GM20431 (cell line): ENCODE results near the gene SLC24A5.

ENCODE experiments used
- in situ Hi-C: fragments of 300-500 bp; cut with MseI, MboI; formaldehyde crosslinking; loops from one replicate; pipeline ENCODE4 v1.15.0; 2020; ENCODE audit warnings: low sequenced_read_pairs; ENCODE audit not compliant: unreplicated experiment

SLC24A5 gene

DNA sequence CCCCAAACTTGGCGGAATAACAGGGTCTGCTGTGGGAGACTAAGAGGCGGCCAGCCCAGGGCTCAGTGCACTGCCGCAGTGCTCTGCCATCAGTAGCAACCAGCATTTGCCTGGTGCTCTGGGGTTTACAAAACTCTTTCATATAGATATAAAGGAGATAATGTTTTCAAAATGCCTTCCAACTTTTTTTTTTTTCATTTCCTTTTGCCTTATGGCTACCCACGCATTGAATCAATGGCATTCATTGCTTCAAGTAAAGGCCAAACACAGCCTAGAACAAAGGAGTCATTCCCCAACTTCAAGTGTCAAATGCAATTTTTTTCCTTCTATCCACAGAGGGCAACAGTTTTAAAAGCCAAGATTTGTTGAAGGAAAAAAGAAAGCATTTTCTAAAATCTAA, 11.6 kb upstream of the SLC24A5 start:
- in situ Hi-C loops, result loop anchor here (25.0 kb wide), 1 partner anchor 128 kb away; no protein-coding TSS in a partner anchor

DNA sequence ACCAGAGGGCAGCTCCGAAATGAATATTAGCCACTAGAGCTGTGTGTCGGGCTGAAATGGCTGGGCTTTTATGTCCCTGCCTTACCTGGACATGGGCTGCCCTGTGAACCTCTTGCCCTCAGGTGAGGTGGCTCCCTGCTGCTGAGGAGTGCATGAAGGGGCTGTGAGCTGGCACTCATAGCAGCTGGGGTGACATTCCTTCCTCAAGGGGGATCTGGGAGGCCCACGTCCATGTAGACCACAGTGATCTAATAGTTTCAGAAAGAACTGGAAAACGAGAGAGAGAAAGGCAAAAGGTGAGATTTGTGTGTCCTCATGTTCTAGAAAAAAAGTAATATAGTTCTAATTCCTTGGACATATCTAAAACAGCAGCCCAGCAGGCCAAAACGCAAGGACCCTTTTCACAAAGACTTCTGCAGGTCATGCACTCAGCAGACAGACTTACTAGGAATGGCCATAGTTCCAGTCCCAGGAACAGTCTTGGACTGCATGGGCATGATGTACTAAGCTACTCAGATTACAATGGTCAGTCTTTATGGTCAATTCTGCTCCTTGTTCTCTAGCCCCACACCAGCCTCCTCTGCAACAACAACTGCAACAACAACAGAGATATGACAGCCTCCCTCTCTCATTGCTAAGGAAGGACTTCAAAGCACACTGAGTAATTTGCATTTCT, 10.8 kb upstream of the SLC24A5 start:
- in situ Hi-C loops, result loop anchor here (25.0 kb wide), 1 partner anchor 127 kb away; no protein-coding TSS in a partner anchor

GRCh38 chr15:48112242-48112641, 8.5 kb upstream of the SLC24A5 start:
- in situ Hi-C loops, result loop anchor here (25.0 kb wide), 1 partner anchor 125 kb away; no protein-coding TSS in a partner anchor

- in situ Hi-C loops, result loop anchor here (25.0 kb wide), 1 partner anchor 118 kb away; no protein-coding TSS in a partner anchor
These were observed 1.5 kb upstream of the SLC24A5 start for GRCh38 chr15:48119277-48119676.

GRCh38 chr15:48121849-48122248, 1.1 kb downstream of the SLC24A5 start:
- in situ Hi-C loops, result loop anchor here (25.0 kb wide), 1 partner anchor 115 kb away; no protein-coding TSS in a partner anchor

- in situ Hi-C loops, result no loop called here
These were observed 6.0 kb downstream of the SLC24A5 start for GRCh38 chr15:48126667-48127355.

- in situ Hi-C loops, result no loop called here
These were observed 10.5 kb downstream of the SLC24A5 start for GRCh38 chr15:48131324-48131723.

DNA sequence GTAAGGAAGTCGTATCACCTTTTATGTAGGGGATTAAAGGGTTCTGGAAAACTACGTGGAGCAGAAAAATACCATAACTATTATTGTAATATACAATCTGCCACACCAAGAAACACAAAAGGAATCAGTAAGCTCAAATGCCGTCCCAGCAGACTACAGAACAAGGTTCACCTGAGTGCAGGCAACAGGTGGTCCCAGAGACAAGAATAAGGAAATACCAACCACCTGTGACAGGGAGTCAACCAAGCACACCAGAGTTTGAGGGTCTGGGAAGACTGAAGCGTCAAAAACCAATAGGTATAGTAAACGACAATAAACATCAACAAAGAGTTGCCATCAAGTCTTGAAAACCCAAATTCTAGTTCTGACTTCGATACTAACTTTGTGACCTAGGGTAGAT, 12.1 kb downstream of the SLC24A5 start:
- in situ Hi-C loops, result no loop called here

GRCh38 chr15:48143856-48144255, 23.1 kb downstream of the SLC24A5 start:
- in situ Hi-C loops, result no loop called here

DNA sequence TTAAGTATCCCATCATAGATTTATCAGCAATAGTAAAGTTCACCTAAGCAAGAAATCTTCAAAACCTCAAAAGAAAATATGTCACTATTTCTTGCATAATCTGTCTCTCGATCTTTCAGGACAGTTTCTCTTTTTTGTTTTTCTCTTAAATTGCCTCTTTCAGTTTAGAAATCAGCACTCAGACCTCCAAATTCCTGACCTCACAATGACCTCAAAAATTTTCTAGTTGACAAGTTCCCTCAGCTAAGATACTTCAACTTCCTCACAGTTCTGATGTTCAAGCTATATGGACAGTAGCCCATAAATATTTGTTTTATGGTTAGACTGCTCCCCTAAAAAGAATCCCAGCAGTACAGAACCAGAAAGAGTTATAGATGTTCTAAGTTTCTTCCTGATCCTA, 24.1 kb downstream of the SLC24A5 start:
- in situ Hi-C loops, result no loop called here

- in situ Hi-C loops, result no loop called here
These were observed 25.1 kb downstream of the SLC24A5 start for GRCh38 chr15:48145923-48146322.

- in situ Hi-C loops, result no loop called here
These were observed 26.6 kb downstream of the SLC24A5 start for GRCh38 chr15:48147358-48147757.

- in situ Hi-C loops, result no loop called here
These were observed 29.1 kb downstream of the SLC24A5 start for GRCh38 chr15:48149858-48150257.

GRCh38 chr15:48153526-48153925, 32.7 kb downstream of the SLC24A5 start:
- in situ Hi-C loops, result no loop called here

DNA sequence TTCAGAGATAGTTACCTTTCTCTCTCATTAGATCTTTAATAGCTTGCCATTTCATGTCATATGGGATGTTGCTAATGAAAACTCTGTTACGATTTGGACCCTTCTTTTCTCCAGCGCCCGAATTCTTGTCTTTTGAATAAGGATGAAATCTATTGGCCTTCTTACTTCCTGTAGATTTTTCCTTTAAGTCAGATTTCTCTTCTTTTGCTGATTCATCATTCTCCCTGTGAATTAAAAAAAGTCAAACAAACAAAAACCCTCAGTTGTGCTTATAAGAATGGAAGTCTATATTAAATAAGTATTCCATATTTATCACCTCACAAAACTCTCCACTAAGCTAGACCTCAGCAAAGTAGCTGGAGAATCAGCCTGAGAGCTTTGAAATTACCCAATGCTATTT, 47.8 kb downstream of the SLC24A5 start:
- in situ Hi-C loops, result no loop called here

- in situ Hi-C loops, result no loop called here
These were observed 50.2 kb downstream of the SLC24A5 start for GRCh38 chr15:48170981-48171380.

DNA sequence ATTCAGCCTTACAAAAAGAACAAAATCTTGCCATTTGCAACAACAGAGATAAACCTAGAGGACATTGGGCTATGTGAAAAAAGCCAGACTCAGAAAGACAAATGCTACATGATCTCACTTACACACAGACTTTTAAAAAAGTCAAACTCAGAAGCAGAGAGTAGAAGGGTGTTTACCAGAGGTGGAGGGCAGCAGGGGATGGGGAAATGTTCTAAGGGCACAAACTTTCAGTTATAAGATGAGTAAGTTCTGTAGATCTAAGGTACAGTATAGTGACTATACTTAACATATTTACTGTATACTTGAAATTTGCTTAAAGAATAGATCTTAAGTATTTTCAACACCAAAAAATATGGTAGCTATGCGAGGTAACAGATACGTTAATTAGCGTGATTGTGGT, 54.3 kb downstream of the SLC24A5 start:
- in situ Hi-C loops, result no loop called here

DNA sequence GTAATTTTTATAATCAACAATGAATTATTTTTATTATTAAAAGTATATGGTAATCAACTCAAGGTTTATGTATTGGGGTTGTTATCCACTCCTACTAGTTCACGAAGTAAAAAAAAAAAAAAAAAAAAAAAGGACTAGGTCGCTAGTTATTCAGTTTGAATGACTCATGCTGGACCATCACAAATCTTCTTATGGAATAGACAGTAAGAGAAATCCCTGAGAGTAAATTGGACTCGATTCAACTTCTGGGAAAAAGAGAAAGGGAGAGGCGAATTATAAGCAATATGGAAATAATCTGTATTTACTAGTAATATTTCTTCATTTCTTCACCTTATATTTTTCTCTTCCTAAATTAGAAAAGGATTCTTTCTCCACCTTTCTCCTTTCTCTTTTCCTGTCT, 55.3 kb downstream of the SLC24A5 start:
- in situ Hi-C loops, result no loop called here

DNA sequence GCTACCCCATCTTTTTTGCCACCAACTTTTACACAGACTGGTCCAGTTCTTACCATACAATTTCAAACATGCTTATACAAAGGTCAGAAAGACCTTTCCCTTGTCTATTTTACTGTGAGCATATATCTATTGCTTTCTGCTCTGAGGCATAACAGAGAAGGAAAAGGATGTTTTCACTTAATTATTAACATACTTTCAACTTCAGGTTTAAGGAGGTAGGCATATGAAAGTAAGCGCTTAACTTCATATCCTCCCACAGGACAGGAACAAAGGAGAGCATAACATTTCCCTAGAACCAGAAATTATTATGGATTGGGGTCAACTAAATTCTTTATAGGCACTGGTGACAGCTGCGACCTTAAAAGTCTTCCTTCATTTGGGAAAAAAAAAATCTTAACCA, 56.2 kb downstream of the SLC24A5 start:
- in situ Hi-C loops, result no loop called here

DNA sequence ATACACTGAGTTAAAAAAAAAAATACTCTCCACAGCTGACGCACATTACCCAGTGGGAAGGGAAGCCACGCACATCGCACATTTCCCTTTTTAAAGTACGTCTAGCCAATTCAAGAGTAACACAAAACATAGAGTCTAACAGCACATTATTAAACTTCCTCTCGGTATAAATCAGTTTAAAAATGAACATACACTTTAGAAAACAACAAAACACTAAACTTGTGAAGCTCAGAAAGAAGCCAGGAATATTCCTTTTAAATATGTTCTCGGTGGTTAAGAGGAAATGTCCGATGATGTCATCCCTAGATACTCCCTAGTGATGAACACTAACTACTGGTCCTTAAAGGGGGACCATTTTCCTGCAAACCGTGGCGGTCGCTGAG, 56.6 kb downstream of the SLC24A5 start:
- in situ Hi-C loops, result no loop called here

- in situ Hi-C loops, result no loop called here
These were observed 57.2 kb downstream of the SLC24A5 start, which contains the start of gene MYEF2 for GRCh38 chr15:48177766-48178647. Gene MYEF2, minus strand, starts transcription at chr15:48178295. Its CDS starts 58 bp downstream, at chr15:48178237.
